DND-41 (cell line): ENCODE measurements around the gene CTBP2.

Experiments
- ATAC-seq: fragments of 200-7000 bp; cut with Tn5 transposase; 3 replicates; pipeline ENCODE4 v1.9.1; 2021; ENCODE audit warnings: low read depth; ENCODE audit not compliant: insufficient read depth
- DNase-seq: peaks from one replicate; pipeline ENCODE4 v3.0.0-alpha.2; 2020
- H2AFZ ChIP-seq: 2 replicates; pipeline ENCODE4 v1.6.0; 2012; ENCODE audit warnings: low read depth, low read length
- H3K27ac ChIP-seq: 2 replicates; pipeline ENCODE4 v1.5.1; 2012; ENCODE audit warnings: low read length, inconsistent platforms
- H3K27me3 ChIP-seq: fragments of 200-600 bp; sonication (generic); 2 replicates; pipeline ENCODE4 v1.6.0; 2012; ENCODE audit warnings: low read length, mild to moderate bottlenecking, inconsistent platforms; ENCODE audit not compliant: insufficient read depth, poor library complexity
- H3K36me3 ChIP-seq: 2 replicates; pipeline ENCODE4 v1.5.1; 2012; ENCODE audit warnings: low read length, inconsistent platforms; ENCODE audit not compliant: insufficient read depth
- H3K4me1 ChIP-seq: 2 replicates; pipeline ENCODE4 v1.5.1; 2012; ENCODE audit warnings: mild to moderate bottlenecking, low read length; ENCODE audit not compliant: insufficient read depth
- H3K4me2 ChIP-seq: 2 replicates; pipeline ENCODE4 v1.6.0; 2012; ENCODE audit warnings: mild to moderate bottlenecking, moderate library complexity, low read length, inconsistent platforms; ENCODE audit not compliant: insufficient read depth
- H3K4me3 ChIP-seq, 2 experiments: fragments of 200-600 bp in 1 of 2; shearing (Covaris generic) in 1 of 2; 2 replicates each; pipeline ENCODE4 v1.5.1; 2012 to 2016; ENCODE audit warnings: inconsistent platforms in 2 of 2, low read length in 2 of 2, mild to moderate bottlenecking in 2 of 2, low read depth in 1 of 2, moderate library complexity in 1 of 2
- H3K79me2 ChIP-seq: 2 replicates; pipeline ENCODE4 v1.6.0; 2012; ENCODE audit warnings: low read length, inconsistent platforms; ENCODE audit not compliant: insufficient read depth
- H3K9ac ChIP-seq: 2 replicates; pipeline ENCODE4 v1.6.0; 2012; ENCODE audit warnings: low read depth, mild to moderate bottlenecking, inconsistent platforms, low read length, moderate library complexity
- H3K9me3 ChIP-seq: 2 replicates; pipeline ENCODE4 v1.5.1; 2012; ENCODE audit warnings: low read length, moderate library complexity, mild to moderate bottlenecking, inconsistent platforms; ENCODE audit not compliant: insufficient read depth, severe bottlenecking
- H4K20me1 ChIP-seq: 2 replicates; pipeline ENCODE4 v1.6.0; 2012; ENCODE audit warnings: low read length; ENCODE audit not compliant: insufficient read depth
- EZH2 ChIP-seq: IDR thresholded peaks from 3 replicates; pipeline ENCODE4 v1.6.1; 2012; ENCODE audit warnings: borderline replicate concordance, low read depth, mild to moderate bottlenecking, moderate library complexity, low read length, inconsistent platforms; ENCODE audit not compliant: severe bottlenecking
- TF ChIP-seq, protein P1 (sequence below): IDR thresholded peaks from 2 replicates; pipeline ENCODE4 v1.5.1; 2012; ENCODE audit warnings: borderline replicate concordance, low read length, moderate library complexity, mild to moderate bottlenecking; ENCODE audit not compliant: poor library complexity, severe bottlenecking; ENCODE audit errors: extremely low read depth

CTBP2 gene

DNA sequence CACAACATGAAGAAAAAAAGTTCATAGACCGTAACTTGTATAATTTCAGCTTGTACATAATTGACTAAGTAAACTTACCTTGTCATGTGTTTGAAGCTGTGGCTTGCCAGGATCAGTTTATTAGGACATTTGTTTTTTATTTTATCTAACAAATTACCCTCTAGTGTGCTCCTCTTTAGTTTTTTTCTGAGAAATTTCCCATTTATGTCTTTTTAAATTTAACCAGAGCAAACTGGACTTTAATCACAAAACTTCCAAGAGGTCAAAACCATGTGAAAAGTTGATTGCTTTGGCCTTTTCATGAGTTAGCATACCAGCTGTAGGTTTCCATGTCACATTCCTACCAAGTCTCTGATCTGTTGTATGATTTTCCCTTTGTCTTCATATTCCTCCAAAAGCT lies 176.0 kb downstream of the CTBP2 start:
- Histone ChIP-seq H3K9ac (no peak overlapping the region), H3K36me3 (peaks cover 75% of the 10 kb centered on the region), H3K27ac (no peak overlapping the region), H4K20me1 (peaks cover 8% of the 10 kb centered on the region; the same call in 1 of the 2 replicates), H3K79me2 (peaks cover 7% of the 10 kb centered on the region), H3K27me3 (no peaks in the 10 kb centered on the region), H3K4me3 (no peak overlapping the region), H2AFZ (no peak overlapping the region), H3K4me1 (no peaks in the 10 kb centered on the region), H3K4me2 (no peak overlapping the region), H3K9me3 (no peaks in the 10 kb centered on the region)
- no peak for DNase-seq
- ATAC-seq: no peak
- TF ChIP-seq EZH2: no peak
- TF ChIP-seq, protein P1, sequence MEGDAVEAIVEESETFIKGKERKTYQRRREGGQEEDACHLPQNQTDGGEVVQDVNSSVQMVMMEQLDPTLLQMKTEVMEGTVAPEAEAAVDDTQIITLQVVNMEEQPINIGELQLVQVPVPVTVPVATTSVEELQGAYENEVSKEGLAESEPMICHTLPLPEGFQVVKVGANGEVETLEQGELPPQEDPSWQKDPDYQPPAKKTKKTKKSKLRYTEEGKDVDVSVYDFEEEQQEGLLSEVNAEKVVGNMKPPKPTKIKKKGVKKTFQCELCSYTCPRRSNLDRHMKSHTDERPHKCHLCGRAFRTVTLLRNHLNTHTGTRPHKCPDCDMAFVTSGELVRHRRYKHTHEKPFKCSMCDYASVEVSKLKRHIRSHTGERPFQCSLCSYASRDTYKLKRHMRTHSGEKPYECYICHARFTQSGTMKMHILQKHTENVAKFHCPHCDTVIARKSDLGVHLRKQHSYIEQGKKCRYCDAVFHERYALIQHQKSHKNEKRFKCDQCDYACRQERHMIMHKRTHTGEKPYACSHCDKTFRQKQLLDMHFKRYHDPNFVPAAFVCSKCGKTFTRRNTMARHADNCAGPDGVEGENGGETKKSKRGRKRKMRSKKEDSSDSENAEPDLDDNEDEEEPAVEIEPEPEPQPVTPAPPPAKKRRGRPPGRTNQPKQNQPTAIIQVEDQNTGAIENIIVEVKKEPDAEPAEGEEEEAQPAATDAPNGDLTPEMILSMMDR: no peak

DNA sequence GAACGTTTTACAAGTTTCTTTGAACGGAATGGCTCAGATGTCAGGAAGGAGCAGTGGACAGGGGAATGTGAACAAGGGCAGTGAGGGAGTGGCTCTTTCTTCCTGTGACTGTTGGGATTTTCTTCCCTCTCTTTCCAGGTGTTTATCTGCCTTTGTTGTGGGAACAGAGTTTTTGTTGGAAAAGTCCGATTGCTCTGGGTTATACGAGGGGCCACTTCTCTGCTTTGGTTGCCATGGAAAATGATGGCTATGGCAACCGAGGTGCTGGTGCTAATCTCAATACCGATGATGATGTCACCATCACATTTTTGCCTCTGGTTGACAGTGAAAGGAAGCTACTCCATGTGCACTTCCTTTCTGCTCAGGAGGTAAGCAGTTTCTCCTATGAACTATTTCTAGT lies 177.0 kb downstream of the CTBP2 start:
- TF ChIP-seq, protein P1: no peak
- no peak for TF ChIP-seq EZH2
- no peak overlapping the region for H3K4me2 ChIP-seq
- H3K27me3 ChIP-seq: no peaks in the 10 kb centered on the region
- H3K9ac ChIP-seq: no peak overlapping the region
- H3K9me3 ChIP-seq: no peaks in the 10 kb centered on the region
- DNase-seq (no peak), ATAC-seq (no peak)
- H3K27ac ChIP-seq: no peak overlapping the region
- H3K79me2 ChIP-seq: peaks cover 17% of the 10 kb centered on the region
- no peak overlapping the region for H2AFZ ChIP-seq
- H3K4me1 ChIP-seq: no peaks in the 10 kb centered on the region
- H3K36me3 ChIP-seq: peaks cover 78% of the 10 kb centered on the region
- H3K4me3 ChIP-seq: no peak overlapping the region
- peaks cover 13% of the 10 kb centered on the region; the same call in 1 of the 2 replicates for H4K20me1 ChIP-seq

DNA sequence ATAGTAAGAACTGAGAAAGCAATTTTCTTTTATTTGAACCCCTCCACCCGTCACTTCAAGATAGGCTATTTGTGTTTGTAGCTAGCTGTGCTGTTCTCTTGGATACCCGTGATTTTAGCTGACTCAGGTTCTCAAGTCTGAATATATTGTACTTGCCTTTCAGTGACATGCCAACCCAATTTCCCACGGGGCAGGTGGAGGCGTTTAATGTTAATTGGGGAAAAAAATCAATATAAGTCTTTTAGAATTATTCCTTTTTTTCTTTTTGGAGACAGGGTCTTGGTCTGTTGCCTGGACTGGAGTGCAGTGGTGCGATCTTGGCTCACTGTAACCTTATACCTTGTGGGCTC lies 182.0 kb downstream of the CTBP2 start:
- Histone ChIP-seq H3K4me3 (no peak overlapping the region), H3K36me3 (peaks cover 72% of the 10 kb centered on the region), H3K4me1 (no peaks in the 10 kb centered on the region)

More for the DNA sequence above, 182.0 kb downstream of the CTBP2 start:
- H3K9me3 ChIP-seq: no peaks in the 10 kb centered on the region
- H3K27ac ChIP-seq: no peak overlapping the region
- no peak overlapping the region for H3K9ac ChIP-seq
- no peaks in the 10 kb centered on the region for H3K27me3 ChIP-seq
- H3K79me2 ChIP-seq: peaks cover 45% of the 10 kb centered on the region
- DNase-seq (no peak), ATAC-seq (no peak)
- no peak overlapping the region for H3K4me2 ChIP-seq
- H2AFZ ChIP-seq: no peak overlapping the region
- no peak for TF ChIP-seq EZH2
- TF ChIP-seq, protein P1: no peak
- H4K20me1 ChIP-seq: peaks cover 26% of the 10 kb centered on the region
